ENCODE results near the gene XYLT1.

Gene XYLT1

DNA sequence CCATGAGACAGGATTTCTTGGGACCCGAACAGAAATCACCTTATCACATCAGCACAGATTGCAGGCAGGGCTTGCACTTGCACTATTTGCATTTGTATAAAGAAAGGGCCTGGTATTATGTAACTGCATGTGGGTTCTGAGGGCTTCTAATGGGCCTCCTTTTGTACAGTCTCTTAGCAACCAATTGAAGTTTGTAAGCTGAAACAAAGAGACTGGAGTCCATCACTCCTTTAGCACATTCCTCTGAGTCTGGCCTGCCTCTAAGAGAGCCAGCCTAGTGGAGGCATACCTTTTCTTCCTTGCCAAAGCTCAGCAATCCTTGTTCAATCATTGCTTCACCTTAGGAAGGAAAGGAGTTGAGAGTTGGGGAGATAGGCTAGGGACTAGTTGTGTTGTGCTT, 387.1 kb downstream of the XYLT1 start:
- TF ChIP-seq, protein P1, sequence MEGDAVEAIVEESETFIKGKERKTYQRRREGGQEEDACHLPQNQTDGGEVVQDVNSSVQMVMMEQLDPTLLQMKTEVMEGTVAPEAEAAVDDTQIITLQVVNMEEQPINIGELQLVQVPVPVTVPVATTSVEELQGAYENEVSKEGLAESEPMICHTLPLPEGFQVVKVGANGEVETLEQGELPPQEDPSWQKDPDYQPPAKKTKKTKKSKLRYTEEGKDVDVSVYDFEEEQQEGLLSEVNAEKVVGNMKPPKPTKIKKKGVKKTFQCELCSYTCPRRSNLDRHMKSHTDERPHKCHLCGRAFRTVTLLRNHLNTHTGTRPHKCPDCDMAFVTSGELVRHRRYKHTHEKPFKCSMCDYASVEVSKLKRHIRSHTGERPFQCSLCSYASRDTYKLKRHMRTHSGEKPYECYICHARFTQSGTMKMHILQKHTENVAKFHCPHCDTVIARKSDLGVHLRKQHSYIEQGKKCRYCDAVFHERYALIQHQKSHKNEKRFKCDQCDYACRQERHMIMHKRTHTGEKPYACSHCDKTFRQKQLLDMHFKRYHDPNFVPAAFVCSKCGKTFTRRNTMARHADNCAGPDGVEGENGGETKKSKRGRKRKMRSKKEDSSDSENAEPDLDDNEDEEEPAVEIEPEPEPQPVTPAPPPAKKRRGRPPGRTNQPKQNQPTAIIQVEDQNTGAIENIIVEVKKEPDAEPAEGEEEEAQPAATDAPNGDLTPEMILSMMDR (IDR thresholded peaks at IDR 0.05; ENCODE audit: low read depth, low read length, poor library complexity, severe bottlenecking) = no peak
- TF ChIP-seq EZH2phosphoT487 (IDR thresholded peaks at IDR 0.05; ENCODE audit: borderline replicate concordance, low read length) = no peak
- peaks cover 11% of the 10 kb centered on the region; the same call in 1 of the 2 replicates for H3K27me3 ChIP-seq (ENCODE audit: control insufficient read depth, low read length)
- H3K4me1 ChIP-seq (ENCODE audit: control insufficient read depth, low read length) = no peaks in the 10 kb centered on the region
- no peaks in the 10 kb centered on the region for H3K36me3 ChIP-seq (ENCODE audit: control insufficient read depth, low read length)
- no peaks in the 10 kb centered on the region for H3K79me2 ChIP-seq (ENCODE audit: control insufficient read depth, low read length)
- H3K9me2 ChIP-seq (replicated peaks; ENCODE audit: control insufficient read depth, low read length) = no peaks in the 10 kb centered on the region
- H3K4me2 ChIP-seq (ENCODE audit: low read length) = no peak overlapping the region
- H4K20me1 ChIP-seq (ENCODE audit: control insufficient read depth, insufficient read depth, low read depth, low read length) = no peaks in the 10 kb centered on the region
- no peak overlapping the region for H3K27ac ChIP-seq (ENCODE audit: low read depth, low read length)
- H3K9me3 ChIP-seq (ENCODE audit: control insufficient read depth, insufficient read depth, low read length) = no peaks in the 10 kb centered on the region
- no peak overlapping the region for H3K4me3 ChIP-seq (ENCODE audit: low read length)
- H3F3A ChIP-seq (ENCODE audit: control insufficient read depth, insufficient read depth) = no peaks in the 10 kb centered on the region

GRCh38 chr16:17082095-17082882, 388.5 kb downstream of the XYLT1 start:
- peaks cover 9% of the 10 kb centered on the region; the same call in 1 of the 2 replicates for H3K27me3 ChIP-seq (ENCODE audit: control insufficient read depth, low read length)
- H4K20me1 ChIP-seq (ENCODE audit: control insufficient read depth, insufficient read depth, low read depth, low read length) = no peaks in the 10 kb centered on the region
- H3K27ac ChIP-seq (ENCODE audit: low read depth, low read length) = no peak overlapping the region

GRCh38 chr16:17080105-17080504, 390.7 kb downstream of the XYLT1 start:
- Histone ChIP-seq H3K79me2 (ENCODE audit: control insufficient read depth, low read length) (no peaks in the 10 kb centered on the region), H3K4me1 (ENCODE audit: control insufficient read depth, low read length) (no peaks in the 10 kb centered on the region), H3K4me3 (ENCODE audit: low read length) (no peak overlapping the region), H3F3A (ENCODE audit: control insufficient read depth, insufficient read depth) (no peaks in the 10 kb centered on the region), H3K4me2 (ENCODE audit: low read length) (no peak overlapping the region), H3K9me3 (ENCODE audit: control insufficient read depth, insufficient read depth, low read length) (no peaks in the 10 kb centered on the region), H3K27me3 (ENCODE audit: control insufficient read depth, low read length) (peaks cover 9% of the 10 kb centered on the region; the same call in 1 of the 2 replicates), H3K36me3 (ENCODE audit: control insufficient read depth, low read length) (no peaks in the 10 kb centered on the region), H4K20me1 (ENCODE audit: control insufficient read depth, insufficient read depth, low read depth, low read length) (no peaks in the 10 kb centered on the region), H3K27ac (ENCODE audit: low read depth, low read length) (no peak overlapping the region), H3K9me2 (replicated peaks; ENCODE audit: control insufficient read depth, low read length) (no peaks in the 10 kb centered on the region)
- TF ChIP-seq, protein P1 (IDR thresholded peaks at IDR 0.05; ENCODE audit: low read depth, low read length, poor library complexity, severe bottlenecking) = no peak
- TF ChIP-seq EZH2phosphoT487 (IDR thresholded peaks at IDR 0.05; ENCODE audit: borderline replicate concordance, low read length) = no peak

More at GRCh38 chr16:17082095-17082882, 388.5 kb downstream of the XYLT1 start:
- Histone ChIP-seq H3F3A (ENCODE audit: control insufficient read depth, insufficient read depth) (no peaks in the 10 kb centered on the region), H3K36me3 (ENCODE audit: control insufficient read depth, low read length) (no peaks in the 10 kb centered on the region), H3K9me2 (replicated peaks; ENCODE audit: control insufficient read depth, low read length) (no peaks in the 10 kb centered on the region), H3K4me2 (ENCODE audit: low read length) (no peak overlapping the region), H3K79me2 (ENCODE audit: control insufficient read depth, low read length) (no peaks in the 10 kb centered on the region), H3K4me3 (ENCODE audit: low read length) (no peak overlapping the region), H3K4me1 (ENCODE audit: control insufficient read depth, low read length) (no peaks in the 10 kb centered on the region), H3K9me3 (ENCODE audit: control insufficient read depth, insufficient read depth, low read length) (no peaks in the 10 kb centered on the region)
- no peak for TF ChIP-seq EZH2phosphoT487 (IDR thresholded peaks at IDR 0.05; ENCODE audit: borderline replicate concordance, low read length)
- TF ChIP-seq, protein P1 (IDR thresholded peaks at IDR 0.05; ENCODE audit: low read depth, low read length, poor library complexity, severe bottlenecking) = no peak

Measured in DOHH2 (cell line).